Measurements from ENCODE around the gene OTOL1. TPM values are rescaled to one million over a fixed set of nuclear protein-coding genes. Genes with fewer than 3 reads are reported as not detected.

The OTOL1 gene
- total RNA-seq, 2 experiments from 2014 or later, result not detected

DNA sequence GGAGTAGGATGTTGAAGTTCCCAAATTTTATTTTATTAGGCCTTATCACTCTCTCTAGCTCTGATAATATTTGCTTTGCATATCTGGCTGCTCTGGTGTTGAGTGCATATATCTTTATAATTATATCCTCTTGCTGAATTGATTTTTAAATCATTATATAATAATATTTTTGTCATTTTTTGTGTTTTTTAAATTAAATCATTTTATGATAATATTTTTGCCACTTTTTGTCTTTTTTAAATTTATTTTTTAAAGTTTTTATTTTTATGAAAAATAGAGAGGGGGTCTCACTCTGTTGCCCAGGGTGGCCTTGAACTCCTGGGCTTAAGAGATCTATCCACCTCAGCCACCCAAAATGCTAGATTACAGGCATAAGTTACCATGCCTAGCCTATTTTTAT, 34.5 kb upstream of the OTOL1 start:
- ChIA-PET POLR2A (no interaction called here), CTCF (no interaction called here)
- Mint-ChIP-seq H3K9me3 (peaks cover 16% of the 10 kb centered on the region), H3K27me3 (peaks cover 5% of the 10 kb centered on the region), H3K4me1 (ENCODE audit: low read depth) (no peaks in the 10 kb centered on the region), H3K27ac (no peak overlapping the region), H3K36me3 (ENCODE audit: low read depth) (no peaks in the 10 kb centered on the region), H3K4me3 (no peak overlapping the region)
- ATAC-seq (no peak), DNase-seq (no peak)
- intact Hi-C loops (cut with micrococcal nuclease), result no loop called here
- TF ChIP-seq, protein P1, sequence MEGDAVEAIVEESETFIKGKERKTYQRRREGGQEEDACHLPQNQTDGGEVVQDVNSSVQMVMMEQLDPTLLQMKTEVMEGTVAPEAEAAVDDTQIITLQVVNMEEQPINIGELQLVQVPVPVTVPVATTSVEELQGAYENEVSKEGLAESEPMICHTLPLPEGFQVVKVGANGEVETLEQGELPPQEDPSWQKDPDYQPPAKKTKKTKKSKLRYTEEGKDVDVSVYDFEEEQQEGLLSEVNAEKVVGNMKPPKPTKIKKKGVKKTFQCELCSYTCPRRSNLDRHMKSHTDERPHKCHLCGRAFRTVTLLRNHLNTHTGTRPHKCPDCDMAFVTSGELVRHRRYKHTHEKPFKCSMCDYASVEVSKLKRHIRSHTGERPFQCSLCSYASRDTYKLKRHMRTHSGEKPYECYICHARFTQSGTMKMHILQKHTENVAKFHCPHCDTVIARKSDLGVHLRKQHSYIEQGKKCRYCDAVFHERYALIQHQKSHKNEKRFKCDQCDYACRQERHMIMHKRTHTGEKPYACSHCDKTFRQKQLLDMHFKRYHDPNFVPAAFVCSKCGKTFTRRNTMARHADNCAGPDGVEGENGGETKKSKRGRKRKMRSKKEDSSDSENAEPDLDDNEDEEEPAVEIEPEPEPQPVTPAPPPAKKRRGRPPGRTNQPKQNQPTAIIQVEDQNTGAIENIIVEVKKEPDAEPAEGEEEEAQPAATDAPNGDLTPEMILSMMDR (IDR thresholded peaks at IDR 0.05), result no peak

DNA sequence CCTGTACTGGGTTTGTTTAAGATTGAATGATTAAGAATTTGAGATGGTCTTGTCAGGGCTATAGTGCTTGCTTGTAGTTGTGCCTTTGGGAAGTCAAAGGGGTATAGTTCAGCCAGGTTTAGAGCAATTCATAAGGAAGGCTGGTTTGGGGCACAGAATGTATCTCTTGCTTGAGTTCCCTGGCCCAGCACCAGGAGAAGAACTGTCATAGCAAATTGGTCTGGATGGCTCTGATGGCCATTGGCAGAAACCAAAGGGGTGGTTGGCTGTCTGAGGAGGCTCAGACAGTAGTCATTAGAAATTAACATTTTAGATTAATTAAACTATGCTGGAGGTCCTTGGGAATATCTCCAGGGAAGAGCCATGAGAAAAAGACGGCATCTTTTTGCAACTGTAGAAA, 25.4 kb upstream of the OTOL1 start:
- Mint-ChIP-seq H3K36me3 (ENCODE audit: low read depth) (no peaks in the 10 kb centered on the region), H3K9me3 (no peaks in the 10 kb centered on the region), H3K27me3 (peaks cover 6% of the 10 kb centered on the region), H3K27ac (no peak overlapping the region), H3K4me1 (ENCODE audit: low read depth) (no peaks in the 10 kb centered on the region), H3K4me3 (no peak overlapping the region)
- ATAC-seq, result no peak
- TF ChIP-seq, protein P1 (IDR thresholded peaks at IDR 0.05), result no peak
- DNase-seq, result no peak
- CTCF ChIA-PET, result no interaction called here
- POLR2A ChIA-PET, result no interaction called here
- intact Hi-C loops (cut with micrococcal nuclease), result no loop called here

DNA sequence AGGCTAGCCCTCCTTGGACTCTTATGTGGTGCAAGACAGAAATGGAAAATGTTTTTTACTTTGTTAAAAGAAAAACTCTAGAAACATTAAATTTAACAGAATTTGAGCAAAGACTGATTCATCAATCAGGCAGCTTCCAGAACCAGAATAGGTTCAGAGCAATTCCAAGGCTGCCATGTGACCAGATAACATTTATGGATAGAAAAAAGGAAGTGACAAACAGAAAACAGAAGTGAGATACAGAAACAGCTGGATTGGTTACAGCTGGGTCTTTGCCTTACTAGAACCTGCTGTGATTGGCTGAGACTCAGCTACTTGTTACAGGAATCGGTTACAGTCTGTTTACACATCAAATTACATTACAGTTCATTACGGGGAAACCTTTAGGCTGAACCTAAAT, 22.5 kb upstream of the OTOL1 start:
- no peak overlapping the region for H3K4me3 Mint-ChIP-seq
- intact Hi-C loops (cut with micrococcal nuclease), result no loop called here
- H3K9me3 Mint-ChIP-seq, result no peaks in the 10 kb centered on the region
- DNase-seq (no peak), ATAC-seq (no peak)
- no peaks in the 10 kb centered on the region for H3K36me3 Mint-ChIP-seq (ENCODE audit: low read depth)
- peaks cover 5% of the 10 kb centered on the region for H3K27me3 Mint-ChIP-seq
- TF ChIP-seq, protein P1 (IDR thresholded peaks at IDR 0.05), result no peak
- CTCF ChIA-PET, result interaction anchor here (0.7 kb wide), 1 partner anchor 13 kb away, joined by 3 read pairs; no protein-coding TSS in a partner anchor
- H3K4me1 Mint-ChIP-seq (ENCODE audit: low read depth), result no peaks in the 10 kb centered on the region
- no peak overlapping the region for H3K27ac Mint-ChIP-seq
- POLR2A ChIA-PET, result no interaction called here

DNA sequence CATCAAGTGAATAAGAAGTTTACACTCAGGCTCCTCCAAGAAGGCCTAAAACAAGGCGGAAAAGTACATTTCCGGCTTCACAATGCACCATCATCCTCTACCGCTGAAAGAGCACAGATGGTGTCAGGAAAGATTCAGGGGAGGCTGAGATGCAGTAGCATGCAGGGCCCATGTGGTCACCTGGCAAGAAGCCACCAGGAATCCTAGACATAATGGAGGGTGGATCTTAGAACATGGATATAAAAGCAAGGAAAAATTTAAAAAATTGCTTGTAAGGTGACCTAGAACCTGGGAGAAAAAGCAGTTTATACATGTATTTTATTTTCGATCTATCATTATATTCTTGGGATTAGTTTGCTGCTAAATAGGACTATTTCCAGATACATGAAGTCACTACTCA, 21.9 kb upstream of the OTOL1 start:
- H3K27ac Mint-ChIP-seq, result no peak overlapping the region

DNA sequence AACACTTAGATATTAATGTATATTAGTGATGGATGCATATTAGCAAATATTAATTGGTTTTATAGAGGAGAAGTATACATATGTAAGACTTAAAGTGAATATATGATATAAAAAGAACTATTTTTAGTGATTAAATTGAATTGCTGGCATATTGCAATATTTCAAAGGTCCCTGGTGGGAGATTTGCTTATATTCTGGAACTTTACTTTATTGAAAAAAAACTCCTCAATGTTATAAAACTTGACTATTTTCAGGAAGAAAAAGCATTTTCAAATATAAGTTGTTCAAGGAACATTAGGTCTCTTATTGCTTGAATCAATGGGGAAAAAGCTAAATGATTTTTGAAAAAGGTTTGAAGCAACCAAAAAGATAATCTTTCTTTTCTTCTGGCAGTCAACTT, 21.4 kb upstream of the OTOL1 start:
- Mint-ChIP-seq H3K4me3 (no peak overlapping the region), H3K27me3 (peaks cover 7% of the 10 kb centered on the region), H3K27ac (no peak overlapping the region), H3K4me1 (ENCODE audit: low read depth) (no peaks in the 10 kb centered on the region), H3K9me3 (no peaks in the 10 kb centered on the region), H3K36me3 (ENCODE audit: low read depth) (no peaks in the 10 kb centered on the region)
- TF ChIP-seq, protein P1 (IDR thresholded peaks at IDR 0.05), result no peak
- DNase-seq (no peak), ATAC-seq (no peak)
- intact Hi-C loops (cut with micrococcal nuclease), result no loop called here
- ChIA-PET CTCF (no interaction called here), POLR2A (no interaction called here)

More for the DNA sequence above, 21.9 kb upstream of the OTOL1 start:
- no peak for ATAC-seq
- Mint-ChIP-seq H3K4me3 (no peak overlapping the region), H3K4me1 (ENCODE audit: low read depth) (no peaks in the 10 kb centered on the region), H3K36me3 (ENCODE audit: low read depth) (no peaks in the 10 kb centered on the region), H3K9me3 (no peaks in the 10 kb centered on the region), H3K27me3 (peaks cover 7% of the 10 kb centered on the region)
- no peak for DNase-seq
- POLR2A ChIA-PET, result no interaction called here
- TF ChIP-seq, protein P1 (IDR thresholded peaks at IDR 0.05), result no peak
- CTCF ChIA-PET, result no interaction called here
- intact Hi-C loops (cut with micrococcal nuclease), result no loop called here
